ENCODE data around the gene C11orf68. TPM values are rescaled to one million over a fixed set of nuclear protein-coding genes. Genes with fewer than 3 reads are reported as not detected.

C11orf68 gene
- polyA plus RNA-seq, 12 donors, result 26.1 to 37.7 (median 30.8) TPM; not detected in 1

DNA sequence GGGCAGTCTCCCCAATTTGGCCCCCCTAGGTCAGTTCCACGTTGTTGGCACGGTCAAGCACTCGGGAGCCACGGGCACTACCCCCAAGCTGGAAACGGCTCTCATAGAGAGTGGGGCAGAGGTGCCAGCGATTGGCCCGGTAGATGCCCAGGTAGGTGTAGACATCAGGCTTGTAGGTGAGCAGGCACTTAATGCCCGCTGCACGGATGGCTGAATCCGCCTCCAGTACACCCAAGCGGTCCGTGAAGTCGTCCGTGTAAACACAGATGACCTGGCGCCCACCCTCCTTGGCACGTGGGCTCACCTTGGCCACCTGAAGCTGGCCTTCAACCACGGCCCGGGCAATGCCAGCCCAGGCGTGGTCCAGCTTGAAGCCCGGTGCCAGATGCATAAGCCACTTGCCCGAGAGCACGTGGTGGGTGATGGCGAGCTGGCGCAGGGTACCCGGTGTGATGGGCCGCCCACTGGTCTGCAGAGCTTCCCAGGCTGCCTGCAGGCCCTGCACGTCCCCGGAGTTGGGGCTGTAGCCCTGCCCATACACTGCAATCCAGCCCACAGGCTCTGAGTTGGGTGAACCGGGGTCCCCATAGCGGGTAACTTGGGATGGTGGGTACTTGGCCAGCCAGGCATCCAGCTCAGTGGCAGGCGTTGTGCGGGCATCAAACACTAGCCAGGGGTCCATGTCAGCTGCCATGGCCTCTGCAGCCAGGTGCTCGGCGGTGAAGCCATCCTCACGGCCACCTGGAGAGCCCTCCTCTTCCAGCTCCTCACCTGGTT lies 1.2 kb downstream of the C11orf68 start:
- no peak for DNase-seq

DNA sequence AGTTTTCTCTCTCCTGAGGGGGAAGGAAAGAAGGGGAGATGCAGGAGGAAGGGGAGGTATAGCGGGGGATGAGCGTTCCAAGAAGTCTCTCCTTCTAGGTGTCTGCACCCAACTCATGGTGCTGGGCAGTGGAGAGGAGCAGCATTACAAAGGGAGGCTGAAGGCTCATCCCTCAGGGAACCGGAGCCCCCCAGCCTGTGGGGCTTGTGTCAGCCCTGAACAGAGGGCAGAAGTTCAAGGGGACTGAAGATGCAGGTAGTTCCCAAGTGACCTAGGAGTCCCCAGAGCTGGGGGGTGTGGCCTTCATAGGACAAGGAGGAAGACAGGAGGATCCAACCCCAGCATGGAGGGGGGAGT lies 1.8 kb downstream of the C11orf68 start:
- DNase-seq, result no peak

DNA sequence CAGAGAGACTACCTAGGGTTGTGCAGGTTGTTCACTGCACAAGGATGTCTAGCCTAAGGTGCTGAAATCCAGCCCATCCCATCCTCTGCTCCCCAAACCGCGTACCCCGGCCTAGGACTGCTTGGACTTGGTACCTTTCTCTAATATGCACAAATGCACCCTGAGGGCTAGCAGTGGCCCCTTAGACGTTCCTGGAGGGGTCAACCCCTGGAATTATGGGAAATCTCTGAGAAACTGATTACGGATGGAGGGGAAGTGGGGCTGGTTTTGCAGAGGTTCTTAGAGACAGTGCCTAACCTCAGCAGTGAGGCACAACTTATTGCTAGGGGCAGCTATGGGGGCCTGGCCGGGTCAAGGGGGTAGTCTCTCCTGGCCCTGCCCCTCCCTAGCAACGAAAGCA lies 2.5 kb downstream of the C11orf68 start:
- DNase-seq, result no peak

DNA sequence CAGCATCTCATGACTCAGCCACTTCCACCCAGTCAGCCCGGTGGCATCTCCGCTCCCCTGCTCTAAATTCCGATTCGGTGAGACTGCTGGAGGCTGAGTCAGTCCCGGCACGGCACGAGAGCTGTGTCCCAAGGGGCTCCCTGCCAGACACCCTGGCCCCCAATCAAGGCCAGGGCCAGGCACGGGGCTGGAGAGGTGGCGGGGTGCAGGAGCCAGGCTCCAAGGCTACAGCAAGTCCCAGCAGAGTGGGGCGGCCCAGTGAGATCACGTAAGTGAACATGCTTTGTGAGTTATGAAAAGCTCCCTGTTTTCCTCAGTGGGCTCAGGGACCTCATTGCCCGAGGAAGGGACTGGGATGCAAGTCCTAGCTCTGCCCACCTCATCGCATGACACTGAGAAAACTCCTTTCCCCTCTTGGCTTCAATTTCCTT lies 3.0 kb downstream of the C11orf68 start:
- no peak for DNase-seq

DNA sequence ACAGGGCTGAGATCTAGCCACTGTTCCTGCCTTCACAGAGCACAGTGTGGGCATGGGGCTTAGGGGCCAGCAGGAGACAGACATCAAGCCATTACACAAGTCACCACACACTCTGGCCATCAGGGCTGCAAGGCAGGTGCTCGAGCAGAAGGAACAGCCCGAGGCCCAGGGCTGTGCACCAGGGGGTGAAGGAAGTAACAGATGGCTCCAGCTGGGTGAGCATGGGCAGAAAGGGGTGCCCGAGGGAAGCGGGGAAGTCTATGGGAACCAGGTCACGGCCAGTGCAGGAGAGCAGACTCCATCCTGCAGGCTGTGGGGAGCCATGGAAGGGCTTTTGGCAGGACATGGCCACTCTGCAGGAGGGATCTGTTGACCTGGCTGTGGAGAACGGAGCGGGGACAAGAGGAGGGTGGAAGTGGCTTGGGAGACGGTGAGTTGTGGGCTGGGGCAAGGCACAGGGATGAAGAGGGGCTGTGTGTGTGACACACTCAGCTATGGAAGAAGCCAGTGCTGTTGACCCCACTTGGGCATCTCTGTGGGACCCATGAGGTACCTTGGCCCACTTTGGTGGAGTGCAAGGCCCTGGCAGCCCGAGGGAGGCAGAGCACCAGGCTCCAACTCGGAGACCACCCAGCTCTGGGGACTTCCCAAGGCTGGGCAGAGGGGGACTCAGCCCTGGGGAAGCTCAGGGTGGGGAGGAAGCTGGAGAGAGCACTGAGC lies 3.6 kb downstream of the C11orf68 start:
- DNase-seq, result no peak

DNA sequence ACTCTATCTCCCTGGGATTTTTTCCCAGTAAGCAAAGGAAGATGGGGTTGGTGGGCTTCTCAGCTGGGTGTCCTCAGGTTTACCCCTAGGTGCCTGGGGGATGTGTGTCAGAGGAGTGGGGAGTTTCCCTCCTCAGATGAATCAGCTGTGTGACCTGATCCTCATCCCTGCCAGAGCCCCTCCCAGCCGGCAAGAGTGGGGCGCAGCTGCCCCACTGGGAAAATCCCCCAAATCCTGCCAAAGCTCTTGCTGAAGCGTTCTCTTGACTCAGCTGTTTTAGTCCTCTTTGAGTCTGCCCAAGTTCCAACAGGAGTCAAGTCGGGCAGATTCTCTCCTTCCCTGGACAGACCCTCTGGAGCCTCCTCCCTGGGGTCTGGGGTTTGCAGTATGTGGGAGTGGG lies 6.0 kb downstream of the C11orf68 start:
- DNase-seq, result no peak

DNA sequence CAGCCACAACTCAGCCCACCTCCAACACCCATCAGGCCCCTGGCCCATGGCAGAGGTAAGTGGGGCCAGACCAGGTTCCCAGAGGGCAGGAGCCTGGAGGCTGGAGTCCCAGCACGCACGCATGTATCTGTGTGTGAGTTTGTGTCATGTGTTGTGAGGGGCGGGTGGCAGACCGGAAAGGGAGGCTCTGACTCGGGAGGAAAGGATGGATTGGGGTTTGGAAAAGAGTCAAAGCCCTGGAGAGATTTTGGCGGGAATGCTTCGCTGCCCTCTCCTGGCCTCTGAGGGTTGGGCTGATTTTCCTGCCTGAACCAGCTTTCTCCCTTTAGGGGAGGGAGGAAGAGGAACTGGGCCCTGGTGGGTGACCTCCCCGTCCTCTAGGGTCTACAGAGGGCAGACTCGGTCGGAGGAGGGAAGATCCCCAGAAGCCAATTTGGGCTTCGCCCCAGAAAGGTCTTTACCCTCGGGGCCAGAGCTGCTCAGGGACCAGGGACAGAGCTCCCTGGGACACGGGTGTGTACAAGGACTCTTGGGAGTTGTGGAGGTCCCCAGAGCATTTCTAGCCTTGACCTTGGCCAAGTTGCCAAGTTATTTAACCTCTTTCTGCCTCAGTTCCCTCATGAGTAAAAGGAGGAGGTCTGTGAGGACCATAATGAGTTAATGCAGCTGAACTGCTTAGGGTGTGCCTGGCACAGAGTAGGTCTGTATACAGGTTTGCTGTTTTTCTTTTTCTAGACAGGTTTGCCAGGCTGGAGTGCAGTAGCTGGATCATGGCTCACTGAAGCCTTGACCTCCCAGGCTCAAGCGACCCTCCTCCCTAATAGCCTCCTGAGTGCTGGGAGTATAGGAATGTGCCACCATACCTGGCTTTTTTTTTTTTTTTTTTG lies 6.9 kb downstream of the C11orf68 start:
- DNase-seq, result no peak

DNA sequence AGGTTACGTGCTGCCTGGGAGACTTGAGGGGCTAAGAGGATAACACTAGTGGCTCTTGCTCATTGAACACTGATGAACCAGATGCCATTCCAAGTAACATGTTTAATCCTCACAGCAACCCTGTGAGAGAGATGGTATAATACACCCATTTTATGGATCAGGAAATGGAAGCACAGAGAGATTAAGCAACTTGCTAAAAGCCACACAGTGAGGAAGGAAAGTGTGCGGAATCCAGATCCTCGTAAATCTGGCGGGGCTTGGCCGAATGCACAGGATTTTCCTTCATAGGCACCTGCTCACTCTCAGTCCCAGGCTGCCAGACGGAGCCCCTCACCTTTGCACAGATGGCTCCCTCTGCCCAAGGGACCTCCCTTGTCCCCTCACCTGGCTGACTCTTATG lies 11.0 kb downstream of the C11orf68 start:
- DNase-seq, result no peak

DNA sequence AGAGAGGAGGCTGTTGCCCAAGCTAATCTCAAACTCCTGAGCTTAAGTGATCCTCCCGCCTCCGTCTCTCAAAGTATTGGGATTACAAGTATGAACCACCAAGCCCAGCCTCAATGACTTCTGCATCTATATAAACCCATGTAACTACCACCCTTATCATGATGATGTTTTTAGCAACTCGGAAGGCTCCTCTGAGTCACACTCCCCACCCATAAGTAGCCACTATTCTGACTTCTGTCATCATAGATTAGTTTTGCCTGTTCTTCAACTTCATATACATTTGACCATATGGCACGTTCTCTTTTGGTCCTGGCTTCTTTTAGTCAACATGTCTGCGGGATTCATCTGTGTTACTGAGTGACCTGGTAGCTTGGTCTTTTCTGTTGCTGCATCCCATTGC lies 12.3 kb downstream of the C11orf68 start:
- no peak for DNase-seq

DNA sequence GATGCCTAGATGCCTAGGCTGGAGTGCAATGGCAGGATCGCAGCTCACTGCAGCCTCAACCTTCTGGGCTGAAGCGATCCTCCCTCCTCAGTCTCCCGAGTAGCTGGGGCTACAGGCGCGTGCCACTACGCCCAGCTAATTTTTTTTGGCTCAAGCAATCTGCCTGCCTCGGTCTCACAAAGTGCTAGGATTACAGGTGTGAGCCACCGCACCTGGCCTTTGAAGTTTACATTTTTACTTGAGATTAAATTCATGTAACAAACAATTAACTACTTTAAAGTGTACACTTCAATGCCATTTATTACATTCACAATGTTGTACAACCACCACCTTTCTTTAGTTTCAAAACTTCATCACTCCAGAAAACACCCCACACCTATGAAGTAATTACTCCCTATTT lies 15.1 kb downstream of the C11orf68 start:
- no peak for DNase-seq

DNA sequence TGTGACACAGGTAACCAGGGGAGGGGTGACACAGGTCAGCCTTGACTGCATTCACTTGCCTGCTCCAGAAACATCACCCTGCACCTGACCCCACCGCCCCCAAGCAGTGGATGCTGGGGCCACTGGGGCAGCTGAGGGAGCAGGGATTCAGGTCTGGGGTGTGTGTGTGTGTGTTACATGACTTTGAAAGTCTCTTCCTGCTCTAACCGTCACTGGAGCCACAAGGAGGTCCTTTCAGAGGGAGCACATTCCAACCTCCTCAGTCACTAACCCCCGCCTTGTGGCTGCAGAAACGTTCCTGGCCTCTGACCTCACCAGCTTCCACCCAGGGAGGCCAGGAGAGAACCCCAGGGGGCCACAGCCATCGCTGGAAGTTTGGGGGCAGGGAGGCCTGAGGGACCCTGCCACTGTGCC lies 15.8 kb downstream of the C11orf68 start:
- no peak for DNase-seq

DNA sequence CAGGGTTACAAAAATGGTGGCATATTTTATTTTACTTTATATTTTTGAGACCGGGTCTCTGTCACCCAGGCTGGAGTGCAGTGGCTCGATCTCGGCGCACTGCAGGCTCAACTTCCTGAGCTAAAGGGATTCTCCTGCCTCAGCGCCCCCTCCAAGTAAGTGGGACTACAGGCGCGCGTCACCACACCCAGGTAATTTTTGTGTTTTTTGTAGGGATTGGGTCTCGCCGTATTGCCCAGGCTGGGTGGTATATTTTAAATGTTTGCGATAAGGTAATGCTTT lies 18.0 kb downstream of the C11orf68 start:
- no peak for DNase-seq

DNA sequence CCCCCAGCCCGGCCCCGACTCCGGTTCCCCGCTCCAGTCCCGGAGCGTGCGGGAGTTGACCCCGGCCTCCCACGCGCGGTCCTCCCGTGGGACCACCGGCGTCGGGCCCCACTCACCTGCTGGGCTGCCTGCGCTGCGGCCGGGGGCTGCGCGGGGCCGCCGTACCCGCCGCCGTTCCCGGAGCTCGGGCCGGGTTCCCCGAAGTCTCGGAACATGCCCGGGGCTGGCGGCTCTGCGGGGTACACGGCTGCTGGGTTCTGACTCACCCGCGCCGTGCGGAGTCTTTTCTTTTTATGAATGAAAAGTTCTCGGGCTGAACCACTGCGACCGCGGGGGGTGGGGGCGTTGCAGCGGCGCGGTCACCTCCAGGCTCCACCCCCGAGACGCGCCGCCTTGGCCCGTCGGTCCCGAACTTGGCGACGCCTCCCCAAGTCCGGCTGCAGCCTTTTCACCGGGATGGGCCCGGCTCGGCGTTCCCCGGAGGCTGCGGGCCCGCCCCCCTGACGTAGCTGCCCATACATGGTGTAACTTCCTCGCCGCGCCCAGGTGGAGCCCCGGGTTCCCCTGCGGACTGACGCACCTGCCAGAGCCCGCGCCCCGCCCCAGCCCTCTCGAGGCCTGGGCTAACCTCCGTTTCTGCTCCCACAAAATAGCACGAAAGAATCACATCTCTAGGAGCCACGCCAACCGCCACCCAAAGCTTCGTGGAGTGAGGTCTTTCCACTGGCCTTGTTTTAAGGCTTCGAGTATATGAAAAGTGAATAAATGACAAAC lies 18.6 kb downstream of the C11orf68 start, which contains the start of gene FOSL1:
TSS of gene FOSL1 (minus strand) at position 264 of the 774 bp plus-strand sequence. CDS start at position 215, 49 bp downstream.
- no peak for DNase-seq

DNA sequence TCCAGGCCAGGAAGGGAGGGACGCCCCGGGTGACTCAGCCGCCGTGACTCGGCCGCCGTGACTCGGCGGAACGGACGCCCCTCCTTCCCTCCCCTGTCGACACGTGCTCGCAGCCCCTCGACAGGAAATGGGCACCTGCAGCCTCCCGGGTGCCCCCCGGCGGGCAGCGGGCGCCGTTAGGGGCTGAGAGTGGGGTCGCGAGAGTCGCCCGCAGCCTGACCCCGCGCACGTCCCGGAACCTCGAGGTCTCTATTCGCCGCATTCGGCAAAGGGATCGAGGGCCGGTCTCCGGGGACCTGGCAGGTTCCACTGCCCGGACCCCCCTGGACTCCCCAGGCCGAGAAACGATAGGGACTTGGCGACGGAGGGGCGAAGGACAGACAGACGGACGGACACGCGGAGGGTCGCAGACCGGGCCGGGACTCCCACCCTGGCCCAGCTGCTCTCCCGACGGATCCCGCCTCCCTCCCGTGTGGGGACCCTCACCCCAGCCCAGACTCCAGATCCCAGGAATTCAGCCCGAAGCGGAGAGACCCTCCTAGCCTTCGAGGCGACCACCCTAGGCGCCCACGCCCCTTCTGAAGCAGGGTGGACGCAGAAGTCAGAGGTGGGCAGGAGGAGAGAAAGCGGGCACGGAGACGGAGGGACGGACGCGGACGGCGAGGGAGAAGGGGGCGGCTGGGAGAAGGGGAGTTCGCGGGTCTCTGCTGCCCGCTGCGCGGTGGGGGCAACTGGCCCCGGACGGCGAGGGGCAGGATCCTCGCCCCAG lies 19.3 kb downstream of the C11orf68 start:
- DNase-seq, result no peak

DNA sequence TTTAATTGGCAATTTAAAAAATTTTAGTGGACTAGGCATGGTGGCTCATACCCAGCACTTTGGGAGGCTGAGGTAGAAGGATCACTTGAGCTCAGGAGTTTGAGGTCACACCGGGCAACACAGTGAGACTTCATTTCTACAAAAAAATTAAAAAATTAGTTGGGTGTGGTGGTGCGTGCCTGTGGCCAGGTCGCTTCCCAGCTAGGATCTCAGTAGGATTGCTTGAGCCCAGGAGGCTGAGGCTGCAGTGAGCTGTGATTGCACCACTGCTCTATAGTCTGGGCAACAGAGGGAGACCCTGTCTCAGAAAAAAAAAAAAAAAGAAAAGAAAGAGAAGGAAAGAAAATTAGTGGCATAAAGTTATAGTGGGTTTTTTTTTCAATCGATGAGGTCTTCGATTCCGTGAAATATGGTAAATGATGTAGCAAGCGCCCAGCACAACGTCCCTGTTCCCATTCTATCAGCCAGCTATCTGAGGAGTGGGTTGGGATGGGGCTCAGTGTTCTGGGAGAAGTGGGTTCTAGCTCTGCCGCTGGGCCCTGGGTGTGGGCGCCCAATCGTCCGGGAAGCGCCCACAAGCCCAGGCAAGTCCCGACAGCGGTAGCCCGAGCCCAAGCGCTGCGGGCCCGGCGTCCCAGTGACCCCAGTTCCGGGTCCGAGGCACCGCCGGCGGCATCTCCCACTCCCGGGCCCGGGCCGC lies 20.1 kb downstream of the C11orf68 start:
- no peak for DNase-seq

DNA sequence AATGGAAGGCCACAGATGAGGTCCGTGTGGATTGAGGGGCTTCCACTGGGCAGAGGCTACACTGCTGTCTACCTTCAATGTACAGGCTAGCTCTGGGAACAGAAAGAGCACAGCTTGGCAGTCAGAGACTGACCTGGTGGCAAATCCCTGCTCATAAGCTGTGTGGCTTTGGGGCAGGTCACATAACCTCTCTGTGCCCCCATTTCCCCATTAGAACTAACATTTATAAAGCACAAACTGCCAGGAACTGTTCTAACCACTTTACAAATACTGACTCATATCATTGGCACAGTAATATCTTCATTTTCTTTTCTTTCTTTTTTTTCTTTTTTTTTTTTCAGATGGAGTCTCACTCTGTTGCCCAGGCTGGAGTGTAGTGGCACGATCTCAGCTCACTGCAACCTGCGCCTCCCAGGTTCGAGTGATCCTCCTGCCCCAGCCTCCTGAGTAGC lies 21.8 kb downstream of the C11orf68 start:
- no peak for DNase-seq

DNA sequence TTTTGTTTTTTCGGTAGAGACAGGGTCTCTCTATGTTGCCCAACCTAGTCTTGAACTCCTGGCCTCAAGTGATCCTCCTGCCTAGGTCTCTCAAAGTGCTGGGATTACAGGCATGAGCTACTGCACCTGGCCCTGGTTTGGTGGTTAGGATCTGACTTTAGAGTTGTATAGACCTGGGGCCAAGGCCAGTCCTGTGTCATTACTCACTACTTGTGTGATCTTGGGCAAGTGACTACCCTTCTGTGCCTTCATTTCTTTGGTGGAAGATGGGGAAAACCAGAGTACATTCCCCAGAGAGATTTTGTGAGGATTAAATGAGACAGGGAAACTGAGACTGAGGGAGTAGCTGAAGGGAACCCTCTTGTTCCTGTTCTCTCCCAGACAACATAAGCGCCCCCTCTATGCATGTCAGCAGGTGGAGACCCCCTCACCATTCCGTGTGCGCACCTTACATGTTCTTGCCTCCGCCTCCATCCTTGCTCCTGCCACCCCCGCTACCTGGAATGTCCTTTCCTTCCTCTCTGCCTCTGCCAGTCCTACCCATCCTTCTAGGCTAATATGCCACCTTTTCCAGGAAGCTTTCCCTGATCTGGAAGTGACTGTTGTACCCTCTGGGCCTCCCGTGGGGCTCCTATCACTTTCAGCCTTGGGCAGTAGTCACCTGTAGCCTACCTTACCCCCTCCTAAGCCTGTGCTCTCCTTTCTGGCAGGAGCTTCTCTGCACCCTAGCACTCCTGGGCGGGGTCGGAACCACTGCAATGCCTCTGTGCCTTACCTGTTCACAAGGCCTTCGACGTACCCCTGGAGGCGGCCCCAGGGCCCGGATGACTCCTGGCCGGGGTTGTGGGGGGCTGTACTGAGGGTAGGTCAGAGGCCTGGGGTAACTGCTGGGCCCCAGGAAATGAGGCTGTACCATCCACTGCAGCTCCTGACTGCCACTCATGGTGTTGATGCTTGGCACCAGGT lies 22.5 kb downstream of the C11orf68 start:
- DNase-seq, result no peak

DNA sequence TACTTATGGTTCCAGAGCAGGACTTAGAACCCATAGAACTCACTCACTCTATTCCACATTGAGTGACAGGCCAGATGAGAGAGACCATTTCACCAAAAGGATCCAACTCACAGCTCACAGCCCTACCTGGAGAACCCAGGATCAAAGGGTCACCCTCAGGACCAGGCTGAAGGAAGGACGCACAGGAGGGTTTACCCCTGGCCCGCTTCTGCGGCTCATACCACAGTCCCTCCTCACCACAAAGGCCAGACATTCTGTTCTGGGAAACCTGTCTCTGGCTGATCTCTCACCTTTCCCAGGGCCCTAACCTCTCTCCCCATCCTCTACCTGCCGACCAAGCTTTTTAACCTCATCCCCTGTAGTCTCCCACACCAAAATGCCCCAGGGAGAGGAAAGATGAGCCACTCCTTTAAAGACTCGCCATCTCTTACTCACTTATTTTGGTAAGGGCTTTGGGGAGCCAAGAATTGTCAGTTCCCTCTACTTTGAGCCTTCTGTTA lies 23.3 kb downstream of the C11orf68 start:
- DNase-seq, result no peak

All from muscle of arm (tissue), 12 donors.